Umbilical cord (tissue), 1 donor: ENCODE results near the gene TMEM253. TPM values are rescaled to one million over a fixed set of nuclear protein-coding genes. Genes with fewer than 3 reads are reported as not detected.

ENCODE experiments used
- total RNA-seq: library from RNA; depleted of rRNA; stranded (reverse); fragments of >200 nt; gene quantifications from one replicate; pipeline ENCODE4 v1.2.3, GENCODE V29; 2014; ENCODE audit warnings: low replicate concordance; ENCODE audit not compliant: insufficient read depth

Gene TMEM253
- total RNA-seq, 1 donor from 2014 or later: not detected

Other genes starting within 250 kb of the TMEM253 start
- gene RNASE3, start 209.7 kb upstream of the TMEM253 start, total RNA-seq: 0.96 TPM
- gene RNASE2, start 145.6 kb upstream of the TMEM253 start, total RNA-seq: 1.4 TPM
- 39.7 TPM for gene METTL17, start 111.1 kb upstream of the TMEM253 start, total RNA-seq
- not detected for gene SLC39A2, start 101.8 kb upstream of the TMEM253 start, total RNA-seq
- 40.2 TPM for gene NDRG2, start 76.0 kb upstream of the TMEM253 start, total RNA-seq
- gene TPPP2, start 70.8 kb upstream of the TMEM253 start, total RNA-seq: not detected
- gene RNASE13, start 66.3 kb upstream of the TMEM253 start, total RNA-seq: not detected
- 4.1 TPM for gene RNASE7, start 58.7 kb upstream of the TMEM253 start, total RNA-seq
- gene RNASE8, start 43.2 kb upstream of the TMEM253 start, total RNA-seq: not detected
- 63.8 TPM for gene ARHGEF40, start 30.8 kb upstream of the TMEM253 start, total RNA-seq
- gene ZNF219, start 2.4 kb upstream of the TMEM253 start, total RNA-seq: 43.3 TPM
- gene OR5AU1, start 55.0 kb downstream of the TMEM253 start, total RNA-seq: 8.4 TPM
- 352 TPM for gene HNRNPC, start 168.4 kb downstream of the TMEM253 start, total RNA-seq
- not detected for gene RPGRIP1, start 179.0 kb downstream of the TMEM253 start, total RNA-seq